PC-3 (cell line): ENCODE results near the gene DNAJA3.

Source experiments
- EZH2 ChIP-seq: fragments of 300-600 bp; sonication (generic); IDR thresholded peaks from one replicate; pipeline ENCODE4 v1.6.1; 2017; ENCODE audit warnings: antibody characterized with exemption, mild to moderate bottlenecking, low read length; ENCODE audit not compliant: unreplicated experiment
- EZH2phosphoT487 ChIP-seq: fragments of 300-600 bp; sonication (generic); IDR thresholded peaks from 2 replicates; pipeline ENCODE4 v1.6.1; 2018; ENCODE audit warnings: mild to moderate bottlenecking, antibody characterized with exemption, low read length, borderline replicate concordance
- TF ChIP-seq, protein P1 (sequence below): fragments of 300-600 bp; sonication (generic); conservative IDR thresholded peaks from 2 replicates; pipeline ENCODE4 v1.5.1; 2017; ENCODE audit warnings: antibody characterized with exemption, low read depth, mild to moderate bottlenecking, low read length

DNA sequence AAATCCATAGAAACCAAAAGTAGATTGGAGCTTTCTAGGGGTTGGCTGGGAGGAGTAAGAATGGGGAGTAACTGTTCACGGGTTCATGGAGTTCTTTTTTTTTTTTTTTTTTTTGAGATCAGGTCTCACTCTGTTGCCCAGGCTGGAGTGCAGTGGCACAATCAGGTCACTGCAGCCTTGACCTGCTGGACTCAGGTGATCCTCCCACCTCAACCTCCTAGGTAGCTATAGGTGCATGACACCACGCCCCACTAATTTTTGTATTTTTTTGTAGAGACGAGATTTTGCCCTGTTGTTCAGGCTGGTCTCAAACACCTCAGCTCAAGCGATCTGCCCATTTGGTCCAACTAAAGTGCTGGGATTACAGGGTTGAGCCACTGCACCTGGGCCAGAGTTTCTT is 47.2 kb downstream of the DNAJA3 start:
- TF ChIP-seq, protein P1, sequence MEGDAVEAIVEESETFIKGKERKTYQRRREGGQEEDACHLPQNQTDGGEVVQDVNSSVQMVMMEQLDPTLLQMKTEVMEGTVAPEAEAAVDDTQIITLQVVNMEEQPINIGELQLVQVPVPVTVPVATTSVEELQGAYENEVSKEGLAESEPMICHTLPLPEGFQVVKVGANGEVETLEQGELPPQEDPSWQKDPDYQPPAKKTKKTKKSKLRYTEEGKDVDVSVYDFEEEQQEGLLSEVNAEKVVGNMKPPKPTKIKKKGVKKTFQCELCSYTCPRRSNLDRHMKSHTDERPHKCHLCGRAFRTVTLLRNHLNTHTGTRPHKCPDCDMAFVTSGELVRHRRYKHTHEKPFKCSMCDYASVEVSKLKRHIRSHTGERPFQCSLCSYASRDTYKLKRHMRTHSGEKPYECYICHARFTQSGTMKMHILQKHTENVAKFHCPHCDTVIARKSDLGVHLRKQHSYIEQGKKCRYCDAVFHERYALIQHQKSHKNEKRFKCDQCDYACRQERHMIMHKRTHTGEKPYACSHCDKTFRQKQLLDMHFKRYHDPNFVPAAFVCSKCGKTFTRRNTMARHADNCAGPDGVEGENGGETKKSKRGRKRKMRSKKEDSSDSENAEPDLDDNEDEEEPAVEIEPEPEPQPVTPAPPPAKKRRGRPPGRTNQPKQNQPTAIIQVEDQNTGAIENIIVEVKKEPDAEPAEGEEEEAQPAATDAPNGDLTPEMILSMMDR: no peak
- TF ChIP-seq EZH2 (no peak), EZH2phosphoT487 (no peak)
